Measurements from ENCODE around the gene CALML6. TPM values are rescaled to one million over a fixed set of nuclear protein-coding genes. Genes with fewer than 3 reads are reported as not detected.

CALML6 gene
- total and polyA plus RNA-seq, 2 of the 4 experiments (the other 2 are of a cell fraction) = 0.91 TPM; not detected in 1

DNA sequence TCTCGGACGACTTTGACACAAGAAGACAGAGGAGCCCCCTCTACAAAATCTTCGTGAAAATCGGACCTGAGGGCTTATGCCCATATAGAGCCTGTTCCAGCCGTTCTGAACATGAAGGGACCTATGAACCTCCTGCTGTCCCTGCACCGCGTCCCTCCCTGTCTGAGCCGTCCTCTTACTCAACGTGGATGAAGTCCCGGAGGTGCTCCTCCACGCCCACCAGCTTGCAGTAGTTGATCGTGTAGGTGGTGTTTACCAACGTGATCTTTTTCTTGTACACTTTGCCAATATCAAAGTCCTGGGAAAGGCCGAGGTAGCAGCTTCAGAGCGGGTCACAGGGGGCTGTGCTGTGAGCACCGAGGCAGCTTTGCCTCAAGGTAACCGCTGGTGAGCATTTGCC is 48.5 kb downstream of the CALML6 start:
- Histone ChIP-seq H2BK20ac (ENCODE audit: low read depth, low read length) (no peak overlapping the region), H4K91ac (ENCODE audit: insufficient read depth, low read depth, low read length) (no peak overlapping the region), H3K4me2 (ENCODE audit: low read depth, low read length) (no peak overlapping the region), H3K14ac (replicated peaks; ENCODE audit: low read depth, low read length) (no peak overlapping the region), H3K27ac (ENCODE audit: insufficient read depth, low read length) (no peak overlapping the region), H2BK5ac (ENCODE audit: low read depth, low read length, poor library complexity, severe bottlenecking) (no peak overlapping the region), H3K23ac (ENCODE audit: low read depth, low read length) (no peak overlapping the region), H3K4ac (ENCODE audit: low read depth, low read length) (no peak overlapping the region), H3K9me1 (ENCODE audit: insufficient read depth, low read length) (no peaks in the 10 kb centered on the region), H3K18ac (ENCODE audit: low read depth, low read length) (no peak overlapping the region), H3K27me3 (ENCODE audit: control insufficient read depth, insufficient read depth, low read length) (peaks cover 38% of the 10 kb centered on the region), H2BK120ac (ENCODE audit: low read depth, low read length) (no peak overlapping the region), H4K8ac (ENCODE audit: low read depth in 2 of 2, low read length in 2 of 2) (no peak overlapping the region), H2BK15ac (ENCODE audit: low read depth, low read length) (no peak overlapping the region), H3K4me1 (ENCODE audit: control insufficient read depth, insufficient read depth, low read length) (peaks cover 2% of the 10 kb centered on the region; the same call in 1 of the 2 replicates), H3K36me3 (ENCODE audit: control insufficient read depth, insufficient read depth, low read length) (no peaks in the 10 kb centered on the region), H4K20me1 (ENCODE audit: insufficient read depth, low read length) (no peaks in the 10 kb centered on the region), H3K4me3 (ENCODE audit: insufficient read depth, low read depth, low read length) (no peak overlapping the region), H3K79me1 (ENCODE audit: low read depth in 1 of 2, low read length in 2 of 2) (no peaks in the 10 kb centered on the region), H3K9me3 (ENCODE audit: control insufficient read depth, insufficient read depth, low read length) (no peaks in the 10 kb centered on the region), H2AK9ac (replicated peaks; ENCODE audit: low read depth, low read length, poor library complexity) (no peak overlapping the region), H3K9ac (ENCODE audit: low read depth, low read length) (no peak overlapping the region), H2AK5ac (ENCODE audit: low read depth, low read length) (no peak overlapping the region), H4K5ac (ENCODE audit: low read depth, low read length) (no peak overlapping the region), H2AFZ (replicated peaks; ENCODE audit: low read length, poor library complexity) (no peak overlapping the region), H3K56ac (ENCODE audit: extremely low read depth, insufficient read depth, low read length) (no peak overlapping the region)
- ChIA-PET CTCF (no interaction called here), POLR2A (ENCODE audit: unreplicated experiment) (no interaction called here)
- dilution Hi-C loops (cut with HindIII; ENCODE audit: low sequenced_read_pairs, unreplicated experiment) = no loop called here
- in situ Hi-C loops (cut with MboI; ENCODE audit: low sequenced_read_pairs) = loop anchor here (10.0 to 25.0 kb wide), 2 partner anchors 191 to 399 kb away; no protein-coding TSS in a partner anchor
- no peak for DNase-seq
- TF ChIP-seq MAZ (IDR thresholded peaks at IDR 0.05; ENCODE audit: borderline replicate concordance, low read depth, low read length) (no peak), NFE2L2 (IDR thresholded peaks at IDR 0.05; ENCODE audit: low read depth, low read length) (no peak), RAD21 (IDR thresholded peaks at IDR 0.05; ENCODE audit: low read length) (no peak), FOS (IDR thresholded peaks at IDR 0.05; ENCODE audit: low read depth, low read length) (no peak), MXI1 (IDR thresholded peaks at IDR 0.05; ENCODE audit: borderline replicate concordance, low read depth, low read length) (no peak), POLR2A (IDR thresholded peaks at IDR 0.05; ENCODE audit: low read depth, low read length) (no peak), ELK1 (IDR thresholded peaks at IDR 0.05; ENCODE audit: borderline replicate concordance, low read depth, low read length) (no peak)
- 60% methylated on average over 3 of the region's 17 CpGs; no CpG with 5 or more reads in 1 of the 2 experiments for WGBS, 2 experiments (ENCODE audit: extremely low coverage in 2 of 2, insufficient read length in 1 of 2)
- ATAC-seq (ENCODE audit: low read depth) = no peak
- no TSS peak for BruUV-seq (replicated peaks)
- intact Hi-C loops (cut with micrococcal nuclease) = loop anchor here (5.0 kb wide), 1 partner anchor 84 kb away; no protein-coding TSS in a partner anchor

Measured in IMR-90 (cell line).